Prostate gland (tissue), 2 donors: ENCODE measurements around the gene SPDYE2B.
"Not testable (repeated sequence)": the region's sequence is repeated elsewhere in the genome, so short reads cannot be mapped to it uniquely, and the experiment has no call there.

Source experiments
- CTCF ChIP-seq, 4 experiments: fragments of 200-600 bp in 2 of 4; fragments of 450-650 bp in 2 of 4; sonication (generic) in 2 of 4; IDR thresholded peaks; 1 replicate in 3 of 4; 2 replicates in 1 of 4; pipeline ENCODE4 v1.5.1; 2016 to 2019; ENCODE audit warnings: antibody characterized with exemption in 4 of 4, mild to moderate bottlenecking in 2 of 4, moderate library complexity in 2 of 4
- POLR2A ChIP-seq: fragments of 450-650 bp; IDR thresholded peaks from one replicate; pipeline ENCODE4 v1.6.1; 2016; ENCODE audit warnings: antibody characterized with exemption, mild to moderate bottlenecking

DNA sequence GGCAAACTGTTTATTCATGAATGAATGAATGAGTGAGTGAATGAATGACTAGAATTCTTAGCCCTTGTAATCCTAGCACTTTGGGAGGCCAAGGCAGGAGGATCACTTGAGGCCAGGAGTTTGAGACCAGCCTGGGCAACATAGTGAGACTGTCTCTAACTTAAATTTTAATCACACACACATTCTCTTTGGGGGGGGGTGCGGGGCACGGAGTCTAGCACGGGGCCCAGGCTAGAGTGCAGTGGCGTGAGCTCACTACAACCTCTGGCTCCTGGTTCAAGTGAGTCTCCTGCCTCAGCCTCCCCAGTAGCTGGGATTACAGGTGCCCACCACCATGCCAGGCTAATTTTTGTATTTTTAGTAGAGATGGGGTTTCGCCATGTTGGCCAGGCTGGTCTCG lies 40.5 kb downstream of the SPDYE2B start:
- not testable (repeated sequence) for TF ChIP-seq CTCF (IDR thresholded peaks at IDR 0.05); POLR2A
